Measurements from ENCODE around the gene BCL2L1. TPM values are rescaled to one million over a fixed set of nuclear protein-coding genes. Genes with fewer than 3 reads are reported as not detected.
"Not testable (repeated sequence)": the region's sequence is repeated elsewhere in the genome, so short reads cannot be mapped to it uniquely, and the experiment has no call there.

BCL2L1 gene
- total RNA-seq: 191 TPM

- DNase-seq (ENCODE audit: low spot score): peak; percentile 80
Measured at GRCh38 chr20:31722257-31723068, at the start of gene BCL2L1. Gene BCL2L1, minus strand, starts transcription at chr20:31722868. Its CDS starts 650 bp downstream, at chr20:31722218.

GRCh38 chr20:31770243-31770642 is 47.6 kb upstream of the BCL2L1 start:
- DNase-seq (ENCODE audit: low spot score): no peak

- no peak for DNase-seq (ENCODE audit: low spot score)
Measured at GRCh38 chr20:31769681-31770080, 47.0 kb upstream of the BCL2L1 start.

- DNase-seq (ENCODE audit: low spot score): no peak
Measured at GRCh38 chr20:31767805-31768204, 45.1 kb upstream of the BCL2L1 start.

GRCh38 chr20:31764641-31765305 is 42.1 kb upstream of the BCL2L1 start:
- DNase-seq (ENCODE audit: low spot score): no peak

- DNase-seq (ENCODE audit: low spot score): no peak
Measured at GRCh38 chr20:31760519-31761240, 38.0 kb upstream of the BCL2L1 start.

GRCh38 chr20:31759836-31760518 is 37.3 kb upstream of the BCL2L1 start:
- no peak for DNase-seq (ENCODE audit: low spot score)

GRCh38 chr20:31758991-31759390 is 36.3 kb upstream of the BCL2L1 start:
- no peak for DNase-seq (ENCODE audit: low spot score)

- DNase-seq (ENCODE audit: low spot score): no peak
Measured at GRCh38 chr20:31758521-31758920, 35.9 kb upstream of the BCL2L1 start.

GRCh38 chr20:31757254-31757653 is 34.6 kb upstream of the BCL2L1 start:
- DNase-seq (ENCODE audit: low spot score): no peak

- no peak for DNase-seq (ENCODE audit: low spot score)
Measured at GRCh38 chr20:31751126-31751525, 28.5 kb upstream of the BCL2L1 start.

- DNase-seq (ENCODE audit: low spot score): no peak
Measured at GRCh38 chr20:31749223-31749622, 26.6 kb upstream of the BCL2L1 start.

- no peak for DNase-seq (ENCODE audit: low spot score)
Measured at GRCh38 chr20:31747640-31748039, 25.0 kb upstream of the BCL2L1 start.

GRCh38 chr20:31747028-31747427 is 24.4 kb upstream of the BCL2L1 start:
- not testable (repeated sequence) for DNase-seq (ENCODE audit: low spot score)

GRCh38 chr20:31746068-31746878 is 23.6 kb upstream of the BCL2L1 start:
- no peak for DNase-seq (ENCODE audit: low spot score)

GRCh38 chr20:31740656-31741323 is 18.1 kb upstream of the BCL2L1 start:
- no peak for DNase-seq (ENCODE audit: low spot score)

- no peak for DNase-seq (ENCODE audit: low spot score)
Measured at GRCh38 chr20:31740208-31740607, 17.5 kb upstream of the BCL2L1 start.

GRCh38 chr20:31739550-31739977 is 16.9 kb upstream of the BCL2L1 start:
- no peak for DNase-seq (ENCODE audit: low spot score)

GRCh38 chr20:31738729-31739549 is 16.3 kb upstream of the BCL2L1 start, which contains the start of gene TPX2:
Gene TPX2, plus strand, starts transcription at chr20:31739290. Its CDS starts 18,187 bp downstream, at chr20:31757477.
- DNase-seq (ENCODE audit: low spot score): peak; percentile 96

Data from mucosa of gallbladder (tissue), 1 donor.